D721Med (cell line): ENCODE data around the gene CYSTM1.
A peak's percentile ranks its signal among the peaks of the same experiment; 100 is the strongest.

Experiments used
- DNase-seq: peaks from one replicate; pipeline ENCODE4 v3.0.0; 2011; ENCODE audit warnings: low spot score; ENCODE audit not compliant: insufficient read length
- FAIRE-seq: peaks from 2 replicates; lab custom pipeline; 2011; peaks lifted over from hg19 to GRCh38; lab: Jason Lieb, UNC
- TF ChIP-seq, protein P1 (sequence below): IDR thresholded peaks from 2 replicates; pipeline ENCODE4 v1.5.1; 2012; ENCODE audit warnings: mild to moderate bottlenecking, control low read depth; ENCODE audit not compliant: insufficient read depth; ENCODE audit errors: missing control alignments

Gene CYSTM1

GRCh38 chr5:140142856-140143255 is 32.1 kb upstream of the CYSTM1 start:
- FAIRE-seq (no peak), DNase-seq (no peak)
- TF ChIP-seq, protein P1, sequence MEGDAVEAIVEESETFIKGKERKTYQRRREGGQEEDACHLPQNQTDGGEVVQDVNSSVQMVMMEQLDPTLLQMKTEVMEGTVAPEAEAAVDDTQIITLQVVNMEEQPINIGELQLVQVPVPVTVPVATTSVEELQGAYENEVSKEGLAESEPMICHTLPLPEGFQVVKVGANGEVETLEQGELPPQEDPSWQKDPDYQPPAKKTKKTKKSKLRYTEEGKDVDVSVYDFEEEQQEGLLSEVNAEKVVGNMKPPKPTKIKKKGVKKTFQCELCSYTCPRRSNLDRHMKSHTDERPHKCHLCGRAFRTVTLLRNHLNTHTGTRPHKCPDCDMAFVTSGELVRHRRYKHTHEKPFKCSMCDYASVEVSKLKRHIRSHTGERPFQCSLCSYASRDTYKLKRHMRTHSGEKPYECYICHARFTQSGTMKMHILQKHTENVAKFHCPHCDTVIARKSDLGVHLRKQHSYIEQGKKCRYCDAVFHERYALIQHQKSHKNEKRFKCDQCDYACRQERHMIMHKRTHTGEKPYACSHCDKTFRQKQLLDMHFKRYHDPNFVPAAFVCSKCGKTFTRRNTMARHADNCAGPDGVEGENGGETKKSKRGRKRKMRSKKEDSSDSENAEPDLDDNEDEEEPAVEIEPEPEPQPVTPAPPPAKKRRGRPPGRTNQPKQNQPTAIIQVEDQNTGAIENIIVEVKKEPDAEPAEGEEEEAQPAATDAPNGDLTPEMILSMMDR = no peak

DNA sequence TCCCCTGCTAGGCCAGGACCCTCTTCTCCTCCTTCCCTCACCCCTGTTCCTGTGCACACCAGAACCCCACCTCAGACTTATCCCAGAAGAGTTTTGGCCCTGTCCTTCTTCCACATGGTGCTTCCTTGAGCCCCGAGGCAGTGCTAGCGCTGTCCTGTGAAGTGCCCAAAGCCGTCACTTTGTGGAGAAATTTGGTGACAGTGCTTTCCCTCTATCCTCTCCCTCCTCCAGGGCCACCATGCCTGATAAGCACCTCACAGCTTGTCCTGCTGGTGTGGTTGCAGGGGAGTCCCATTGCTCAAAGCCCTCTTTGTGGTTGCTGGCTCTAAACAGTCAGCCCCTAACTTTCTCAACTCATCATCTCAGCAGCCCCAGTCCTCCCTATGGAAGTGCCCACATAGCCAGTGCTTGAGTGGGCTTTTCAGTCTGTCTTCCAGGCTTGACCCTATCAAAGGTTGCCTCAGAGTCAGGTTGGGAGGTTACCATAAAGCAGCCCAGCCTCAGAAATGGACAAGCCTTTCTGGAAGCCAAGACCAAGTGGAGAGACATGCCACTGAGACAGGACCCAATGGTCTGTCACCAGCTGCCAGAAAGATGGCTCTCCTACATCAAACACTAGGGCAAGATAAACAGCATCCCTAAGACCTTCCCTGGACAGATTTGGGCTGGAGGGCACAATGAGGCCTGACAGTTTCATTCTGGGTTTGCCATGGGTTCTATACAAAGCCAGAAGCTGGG is 31.3 kb upstream of the CYSTM1 start:
- FAIRE-seq (no peak), DNase-seq (no peak)
- TF ChIP-seq, protein P1 = no peak

- FAIRE-seq = no peak
- TF ChIP-seq, protein P1 = no peak
- DNase-seq = no peak
These were observed 29.7 kb upstream of the CYSTM1 start for GRCh38 chr5:140145256-140145655.

- DNase-seq (no peak), FAIRE-seq (no peak)
- TF ChIP-seq, protein P1 = peak; percentile 33
These were observed 29.0 kb upstream of the CYSTM1 start for GRCh38 chr5:140145818-140146522.

GRCh38 chr5:140146523-140146842 is 28.5 kb upstream of the CYSTM1 start:
- TF ChIP-seq, protein P1 = no peak
- DNase-seq (no peak), FAIRE-seq (no peak)

DNA sequence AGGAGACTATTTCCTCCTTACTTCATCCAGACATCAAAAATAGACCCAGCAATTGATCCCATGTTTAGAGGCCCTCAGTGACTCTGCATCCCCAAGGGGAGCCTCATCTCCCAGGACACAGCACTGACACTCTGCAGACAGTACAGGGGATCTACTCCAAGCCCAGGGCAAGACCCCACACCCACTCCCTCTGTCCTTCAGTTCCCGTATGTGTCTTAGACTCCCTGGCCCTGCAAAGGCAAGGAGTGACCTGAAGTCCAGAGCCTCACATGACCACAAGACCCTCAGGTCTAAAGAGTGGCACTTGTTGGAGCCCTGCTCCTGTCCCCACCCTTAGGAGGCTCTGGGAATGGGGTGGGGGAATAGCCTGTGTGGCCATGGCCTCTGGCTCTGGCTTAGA is 27.5 kb upstream of the CYSTM1 start:
- TF ChIP-seq, protein P1 = no peak
- no peak for FAIRE-seq
- DNase-seq = no peak

DNA sequence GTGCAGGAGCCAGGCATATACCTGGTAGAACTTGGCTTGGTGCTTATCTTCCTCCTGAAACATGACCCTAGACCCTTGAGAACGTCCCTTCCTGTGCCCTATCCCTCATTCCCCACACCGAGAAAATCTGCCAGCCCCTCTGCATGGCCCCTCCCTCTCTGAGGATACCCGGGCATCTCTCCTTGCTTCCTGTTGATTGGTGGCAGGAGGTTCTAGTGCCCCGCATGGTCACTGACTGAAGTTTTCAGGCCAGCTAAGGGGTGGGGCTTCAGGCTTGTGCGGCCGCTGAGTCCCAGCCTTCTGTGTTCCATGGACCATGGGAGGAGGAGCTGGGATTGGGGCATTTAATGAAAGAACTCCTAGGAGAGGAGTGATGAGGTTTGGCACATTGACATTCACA is 26.5 kb upstream of the CYSTM1 start:
- DNase-seq (no peak), FAIRE-seq (no peak)
- TF ChIP-seq, protein P1 = no peak
